ENCODE results near the gene DNMT1.
"Not testable (repeated sequence)": the region's sequence is repeated elsewhere in the genome, so short reads cannot be mapped to it uniquely, and the experiment has no call there.

DNMT1 gene

GRCh38 chr19:10206226-10206885 lies 11.6 kb upstream of the DNMT1 start:
- FAIRE-seq = no peak
- TF ChIP-seq POLR2A (IDR thresholded peaks at IDR 0.05; ENCODE audit: low read depth, low read length) = no peak
- peak; percentile 65 for DNase-seq (ENCODE audit: insufficient read length, low spot score)

GRCh38 chr19:10205636-10206035 lies 10.9 kb upstream of the DNMT1 start:
- FAIRE-seq (no peak), DNase-seq (ENCODE audit: insufficient read length, low spot score) (no peak)
- TF ChIP-seq POLR2A (IDR thresholded peaks at IDR 0.05; ENCODE audit: low read depth, low read length) = no peak

- FAIRE-seq (no peak), DNase-seq (ENCODE audit: insufficient read length, low spot score) (no peak)
- TF ChIP-seq POLR2A (IDR thresholded peaks at IDR 0.05; ENCODE audit: low read depth, low read length) = no peak
Observed at GRCh38 chr19:10203686-10204085, 8.9 kb upstream of the DNMT1 start.

- no peak for TF ChIP-seq POLR2A (IDR thresholded peaks at IDR 0.05; ENCODE audit: low read depth, low read length)
- no peak for FAIRE-seq
- DNase-seq (ENCODE audit: insufficient read length, low spot score) = no peak
Observed at GRCh38 chr19:10201176-10201575, 6.4 kb upstream of the DNMT1 start.

GRCh38 chr19:10200101-10200500 lies 5.3 kb upstream of the DNMT1 start:
- not testable (repeated sequence) for DNase-seq (ENCODE audit: insufficient read length, low spot score); FAIRE-seq

- FAIRE-seq; DNase-seq (ENCODE audit: insufficient read length, low spot score): not testable (repeated sequence)
Observed at GRCh38 chr19:10198889-10199644, 4.3 kb upstream of the DNMT1 start.

- no peak for TF ChIP-seq POLR2A (IDR thresholded peaks at IDR 0.05; ENCODE audit: low read depth, low read length)
- no peak for DNase-seq (ENCODE audit: insufficient read length, low spot score)
- no peak for FAIRE-seq
Observed at GRCh38 chr19:10195199-10195519, 406 bp upstream of the DNMT1 start.

GRCh38 chr19:10193790-10194499 lies 808 bp downstream of the DNMT1 start:
- TF ChIP-seq POLR2A (IDR thresholded peaks at IDR 0.05; ENCODE audit: low read depth, low read length) = no peak
- FAIRE-seq = no peak
- DNase-seq (ENCODE audit: insufficient read length, low spot score) = peak; percentile 61

GRCh38 chr19:10192922-10193321 lies 1.8 kb downstream of the DNMT1 start:
- TF ChIP-seq POLR2A (IDR thresholded peaks at IDR 0.05; ENCODE audit: low read depth, low read length) = no peak
- FAIRE-seq = no peak
- DNase-seq (ENCODE audit: insufficient read length, low spot score) = no peak

GRCh38 chr19:10191347-10191746 lies 3.4 kb downstream of the DNMT1 start:
- TF ChIP-seq POLR2A (IDR thresholded peaks at IDR 0.05; ENCODE audit: low read depth, low read length) = no peak
- no peak for DNase-seq (ENCODE audit: insufficient read length, low spot score)
- FAIRE-seq = no peak

GRCh38 chr19:10190026-10190425 lies 4.7 kb downstream of the DNMT1 start:
- FAIRE-seq = no peak
- no peak for DNase-seq (ENCODE audit: insufficient read length, low spot score)
- no peak for TF ChIP-seq POLR2A (IDR thresholded peaks at IDR 0.05; ENCODE audit: low read depth, low read length)

- no peak for FAIRE-seq
- DNase-seq (ENCODE audit: insufficient read length, low spot score) = no peak
- TF ChIP-seq POLR2A (IDR thresholded peaks at IDR 0.05; ENCODE audit: low read depth, low read length) = no peak
Observed at GRCh38 chr19:10189616-10190015, 5.1 kb downstream of the DNMT1 start.

GRCh38 chr19:10187315-10187714 lies 7.4 kb downstream of the DNMT1 start:
- DNase-seq (ENCODE audit: insufficient read length, low spot score) (no peak), FAIRE-seq (no peak)
- TF ChIP-seq POLR2A (IDR thresholded peaks at IDR 0.05; ENCODE audit: low read depth, low read length) = no peak

GRCh38 chr19:10184636-10185035 lies 10.1 kb downstream of the DNMT1 start:
- DNase-seq (ENCODE audit: insufficient read length, low spot score) = no peak

GRCh38 chr19:10183926-10184325 lies 10.8 kb downstream of the DNMT1 start:
- no peak for FAIRE-seq
- no peak for DNase-seq (ENCODE audit: insufficient read length, low spot score)
- no peak for TF ChIP-seq POLR2A (IDR thresholded peaks at IDR 0.05; ENCODE audit: low read depth, low read length)

More at GRCh38 chr19:10184636-10185035, 10.1 kb downstream of the DNMT1 start:
- no peak for TF ChIP-seq POLR2A (IDR thresholded peaks at IDR 0.05; ENCODE audit: low read depth, low read length)
- no peak for FAIRE-seq

Measured in H54 (cell line).